ENCODE results near the gene EXOC6B. TPM values are rescaled to one million over a fixed set of nuclear protein-coding genes. Genes with fewer than 3 reads are reported as not detected.
A peak's percentile ranks its signal among the peaks of the same experiment; 100 is the strongest.

The EXOC6B gene
- total RNA-seq, 2 experiments from 2014 or later = 8.5 to 8.6 TPM

GRCh38 chr2:72326759-72327158 lies 499.1 kb downstream of the EXOC6B start:
- intact Hi-C loops (cut with micrococcal nuclease) = no loop called here
- DNase-seq = no peak
- no peaks in the 10 kb centered on the region for H3K4me1 Mint-ChIP-seq (ENCODE audit: low read depth)
- no peak overlapping the region for H3K4me3 Mint-ChIP-seq
- H3K27me3 Mint-ChIP-seq = no peaks in the 10 kb centered on the region
- peaks cover 5% of the 10 kb centered on the region for H3K36me3 Mint-ChIP-seq
- CTCF ChIA-PET = no interaction called here
- POLR2A ChIA-PET = no interaction called here
- H3K9me3 Mint-ChIP-seq = peaks cover 6% of the 10 kb centered on the region
- no peak overlapping the region for H3K27ac Mint-ChIP-seq

- DNase-seq = peak; percentile 19
- H3K4me1 Mint-ChIP-seq (ENCODE audit: low read depth) = no peaks in the 10 kb centered on the region
- no peaks in the 10 kb centered on the region for H3K27me3 Mint-ChIP-seq
- no peak overlapping the region for H3K27ac Mint-ChIP-seq
- CTCF ChIA-PET = interaction anchor here (0.6 to 1.5 kb wide), 5 partner anchors 10 to 254 kb away, joined by 3 to 4 read pairs (median 3); no protein-coding TSS in a partner anchor
- POLR2A ChIA-PET = no interaction called here
- H3K4me3 Mint-ChIP-seq = no peak overlapping the region
- H3K36me3 Mint-ChIP-seq = peaks cover 5% of the 10 kb centered on the region
- H3K9me3 Mint-ChIP-seq = peaks cover 6% of the 10 kb centered on the region
- intact Hi-C loops (cut with micrococcal nuclease) = no loop called here
Observed at GRCh38 chr2:72325592-72326422, 500.0 kb downstream of the EXOC6B start.

GRCh38 chr2:72316774-72317173 lies 509.1 kb downstream of the EXOC6B start:
- intact Hi-C loops (cut with micrococcal nuclease) = no loop called here
- Mint-ChIP-seq H3K27ac (no peak overlapping the region), H3K4me1 (ENCODE audit: low read depth) (no peaks in the 10 kb centered on the region), H3K36me3 (no peaks in the 10 kb centered on the region), H3K27me3 (no peaks in the 10 kb centered on the region), H3K9me3 (no peaks in the 10 kb centered on the region), H3K4me3 (no peak overlapping the region)
- ChIA-PET CTCF (no interaction called here), POLR2A (no interaction called here)
- no peak for DNase-seq

GRCh38 chr2:72300147-72300684 lies 525.6 kb downstream of the EXOC6B start:
- ChIA-PET POLR2A (no interaction called here), CTCF (no interaction called here)
- peaks cover 2% of the 10 kb centered on the region for H3K36me3 Mint-ChIP-seq
- intact Hi-C loops (cut with micrococcal nuclease) = no loop called here
- no peaks in the 10 kb centered on the region for H3K4me1 Mint-ChIP-seq (ENCODE audit: low read depth)
- H3K4me3 Mint-ChIP-seq = no peak overlapping the region
- H3K27me3 Mint-ChIP-seq = no peaks in the 10 kb centered on the region
- no peak overlapping the region for H3K27ac Mint-ChIP-seq
- DNase-seq = no peak
- H3K9me3 Mint-ChIP-seq = peaks cover 27% of the 10 kb centered on the region

- intact Hi-C loops (cut with micrococcal nuclease) = no loop called here
- H3K9me3 Mint-ChIP-seq = peaks cover 12% of the 10 kb centered on the region
Observed at GRCh38 chr2:72293620-72294019, 532.2 kb downstream of the EXOC6B start.

GRCh38 chr2:72292433-72292832 lies 533.4 kb downstream of the EXOC6B start:
- Mint-ChIP-seq H3K36me3 (no peaks in the 10 kb centered on the region), H3K9me3 (peaks cover 2% of the 10 kb centered on the region), H3K4me1 (ENCODE audit: low read depth) (no peaks in the 10 kb centered on the region), H3K27ac (no peak overlapping the region), H3K27me3 (no peaks in the 10 kb centered on the region), H3K4me3 (no peak overlapping the region)
- ChIA-PET CTCF (no interaction called here), POLR2A (no interaction called here)
- DNase-seq = no peak
- intact Hi-C loops (cut with micrococcal nuclease) = no loop called here

More at GRCh38 chr2:72293620-72294019, 532.2 kb downstream of the EXOC6B start:
- ChIA-PET POLR2A (no interaction called here), CTCF (no interaction called here)
- Mint-ChIP-seq H3K4me1 (ENCODE audit: low read depth) (no peaks in the 10 kb centered on the region), H3K27me3 (no peaks in the 10 kb centered on the region), H3K27ac (no peak overlapping the region), H3K36me3 (no peaks in the 10 kb centered on the region), H3K4me3 (no peak overlapping the region)
- DNase-seq = no peak

GRCh38 chr2:72291059-72291458 lies 534.8 kb downstream of the EXOC6B start:
- no peak overlapping the region for H3K4me3 Mint-ChIP-seq

GRCh38 chr2:72289736-72290135 lies 536.1 kb downstream of the EXOC6B start:
- CTCF ChIA-PET = no interaction called here
- H3K4me3 Mint-ChIP-seq = no peak overlapping the region

More at GRCh38 chr2:72291059-72291458, 534.8 kb downstream of the EXOC6B start:
- no peaks in the 10 kb centered on the region for H3K36me3 Mint-ChIP-seq
- intact Hi-C loops (cut with micrococcal nuclease) = no loop called here
- peaks cover 2% of the 10 kb centered on the region for H3K9me3 Mint-ChIP-seq
- POLR2A ChIA-PET = no interaction called here
- no peak for DNase-seq
- H3K27ac Mint-ChIP-seq = no peak overlapping the region
- CTCF ChIA-PET = no interaction called here
- no peaks in the 10 kb centered on the region for H3K4me1 Mint-ChIP-seq (ENCODE audit: low read depth)
- H3K27me3 Mint-ChIP-seq = no peaks in the 10 kb centered on the region

GRCh38 chr2:72289283-72289682 lies 536.5 kb downstream of the EXOC6B start:
- Mint-ChIP-seq H3K4me1 (ENCODE audit: low read depth) (no peaks in the 10 kb centered on the region), H3K36me3 (no peaks in the 10 kb centered on the region), H3K9me3 (peaks cover 2% of the 10 kb centered on the region), H3K27ac (no peak overlapping the region), H3K27me3 (no peaks in the 10 kb centered on the region), H3K4me3 (no peak overlapping the region)
- no peak for DNase-seq
- intact Hi-C loops (cut with micrococcal nuclease) = no loop called here
- ChIA-PET POLR2A (no interaction called here), CTCF (no interaction called here)

More at GRCh38 chr2:72289736-72290135, 536.1 kb downstream of the EXOC6B start:
- Mint-ChIP-seq H3K9me3 (peaks cover 2% of the 10 kb centered on the region), H3K27me3 (no peaks in the 10 kb centered on the region), H3K4me1 (ENCODE audit: low read depth) (no peaks in the 10 kb centered on the region), H3K27ac (no peak overlapping the region), H3K36me3 (no peaks in the 10 kb centered on the region)
- POLR2A ChIA-PET = no interaction called here
- DNase-seq = no peak
- intact Hi-C loops (cut with micrococcal nuclease) = no loop called here

- intact Hi-C loops (cut with micrococcal nuclease) = no loop called here
- ChIA-PET CTCF (no interaction called here), POLR2A (no interaction called here)
- Mint-ChIP-seq H3K4me1 (ENCODE audit: low read depth) (no peaks in the 10 kb centered on the region), H3K36me3 (peaks cover 2% of the 10 kb centered on the region), H3K27ac (no peak overlapping the region), H3K4me3 (no peak overlapping the region), H3K27me3 (no peaks in the 10 kb centered on the region), H3K9me3 (no peaks in the 10 kb centered on the region)
- DNase-seq = no peak
Observed at GRCh38 chr2:72278046-72278445, 547.8 kb downstream of the EXOC6B start.

- POLR2A ChIA-PET = no interaction called here
- no peak overlapping the region for H3K27ac Mint-ChIP-seq
- intact Hi-C loops (cut with micrococcal nuclease) = no loop called here
Observed at GRCh38 chr2:72276876-72277275, 549.0 kb downstream of the EXOC6B start.

GRCh38 chr2:72276356-72276755 lies 549.5 kb downstream of the EXOC6B start:
- no peaks in the 10 kb centered on the region for H3K9me3 Mint-ChIP-seq
- intact Hi-C loops (cut with micrococcal nuclease) = no loop called here
- H3K27ac Mint-ChIP-seq = no peak overlapping the region
- no peaks in the 10 kb centered on the region for H3K27me3 Mint-ChIP-seq
- POLR2A ChIA-PET = no interaction called here
- CTCF ChIA-PET = no interaction called here
- DNase-seq = no peak
- H3K36me3 Mint-ChIP-seq = peaks cover 2% of the 10 kb centered on the region
- H3K4me3 Mint-ChIP-seq = no peak overlapping the region
- no peaks in the 10 kb centered on the region for H3K4me1 Mint-ChIP-seq (ENCODE audit: low read depth)

More at GRCh38 chr2:72276876-72277275, 549.0 kb downstream of the EXOC6B start:
- CTCF ChIA-PET = no interaction called here
- Mint-ChIP-seq H3K4me1 (ENCODE audit: low read depth) (no peaks in the 10 kb centered on the region), H3K27me3 (no peaks in the 10 kb centered on the region), H3K36me3 (peaks cover 2% of the 10 kb centered on the region), H3K9me3 (no peaks in the 10 kb centered on the region), H3K4me3 (no peak overlapping the region)
- DNase-seq = no peak

GRCh38 chr2:72275084-72275483 lies 550.7 kb downstream of the EXOC6B start:
- ChIA-PET CTCF (no interaction called here), POLR2A (no interaction called here)
- Mint-ChIP-seq H3K4me1 (ENCODE audit: low read depth) (no peaks in the 10 kb centered on the region), H3K9me3 (no peaks in the 10 kb centered on the region), H3K27me3 (no peaks in the 10 kb centered on the region), H3K4me3 (no peak overlapping the region), H3K27ac (no peak overlapping the region), H3K36me3 (peaks cover 1% of the 10 kb centered on the region)
- no peak for DNase-seq
- intact Hi-C loops (cut with micrococcal nuclease) = no loop called here

All from activated CD4-positive, alpha-beta memory T cell treated with anti-CD3 and anti-CD28 coated beads for 36 hours (primary cell).